Gastroesophageal sphincter (tissue), 3 donors: ENCODE data around the gene TMCC3.

Experiments used
- CTCF ChIP-seq, 4 experiments: fragments of 200-600 bp in 2 of 4; fragments of 450-650 bp in 2 of 4; sonication (generic) in 1 of 4; IDR thresholded peaks; one replicate each; pipeline ENCODE4 v1.5.1; 2017 to 2019; ENCODE audit warnings: antibody characterized with exemption in 4 of 4, mild to moderate bottlenecking in 2 of 4, moderate library complexity in 2 of 4
- POLR2A ChIP-seq, 2 donors: fragments of 450-650 bp; IDR thresholded peaks; one replicate each; pipeline ENCODE4 v1.6.1; 2017; ENCODE audit warnings: antibody characterized with exemption in 2 of 2, mild to moderate bottlenecking in 2 of 2, moderate library complexity in 1 of 2

DNA sequence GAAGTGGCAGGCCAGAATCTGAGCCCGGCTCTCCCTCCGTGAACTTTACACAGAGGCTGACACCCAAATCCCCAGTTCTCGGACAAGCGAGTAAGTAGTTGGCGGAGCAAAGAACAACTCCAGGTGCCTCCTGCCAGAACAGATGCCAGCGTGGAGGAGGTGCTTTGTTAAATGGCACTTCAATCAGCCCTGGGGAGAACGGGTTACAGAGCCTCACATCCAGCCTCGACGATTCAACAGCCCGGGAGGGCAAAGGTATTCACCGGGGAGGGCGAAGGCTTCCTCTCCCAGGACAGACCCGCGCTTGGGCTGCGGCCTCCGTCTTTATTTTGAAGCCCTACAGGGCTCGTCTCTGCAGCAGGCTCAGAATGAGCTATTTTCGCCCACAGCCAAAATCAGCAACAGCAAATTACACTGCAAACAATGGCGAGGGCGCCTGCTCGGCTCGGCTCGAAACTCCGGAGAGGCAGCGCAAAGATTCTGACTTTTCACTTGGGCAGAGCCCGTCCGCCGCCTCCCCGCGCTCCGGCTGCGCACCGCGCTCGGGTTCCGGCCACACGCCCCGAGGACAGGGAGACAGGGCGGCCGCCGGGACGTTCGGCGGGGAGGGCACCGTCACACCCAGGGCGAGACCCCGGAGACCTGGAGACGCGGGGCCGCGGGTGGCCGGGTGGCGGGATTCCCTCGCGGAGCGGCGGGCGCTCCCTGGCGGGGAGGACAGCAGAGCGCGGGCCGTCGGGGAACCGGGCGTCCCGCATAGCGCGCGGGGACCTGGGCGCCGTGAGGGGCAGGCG lies 811 bp downstream of the TMCC3 start:
- TF ChIP-seq POLR2A (IDR thresholded peaks at IDR 0.05) (no peak), CTCF (IDR thresholded peaks at IDR 0.05) (peak in 3 of 4 experiments; percentile 47 to 66 (median 54))
